ENCODE results near the gene PIGT.

DNA sequence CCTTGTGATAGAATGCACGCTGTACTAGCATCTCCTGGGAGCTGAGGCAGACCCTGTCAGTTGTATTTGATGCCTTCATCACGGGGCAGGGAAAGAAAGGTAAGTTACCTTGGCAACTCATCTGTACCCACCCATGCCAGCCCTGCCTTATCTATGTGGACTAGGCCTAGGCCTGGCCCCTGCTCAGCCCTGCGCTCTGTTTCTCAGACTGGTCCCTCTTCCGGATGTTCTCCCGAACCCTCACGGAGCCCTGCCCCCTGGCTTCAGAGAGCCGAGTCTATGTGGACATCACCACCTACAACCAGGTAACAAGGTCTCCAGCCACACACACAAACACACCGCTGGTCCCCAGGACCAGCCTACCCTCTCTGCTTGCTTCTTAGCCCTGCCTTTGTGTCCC is 4.2 kb downstream of the PIGT start:
- TF ChIP-seq NFRKB (IDR thresholded peaks at IDR 0.05) (no peak), TARDBP (IDR thresholded peaks at IDR 0.05) (no peak)
